ES-I3 (cell line): ENCODE measurements around the gene TPSG1.
"Not testable (repeated sequence)": the region's sequence is repeated elsewhere in the genome, so short reads cannot be mapped to it uniquely, and the experiment has no call there.

ENCODE experiments used
- H3K36me3 ChIP-seq: 2 replicates; pipeline ENCODE4 v1.6.1; 2013; ENCODE audit warnings: mild to moderate bottlenecking, low read length, control low read depth, moderate library complexity; ENCODE audit not compliant: insufficient read depth
- H3K4me1 ChIP-seq: 2 replicates; pipeline ENCODE4 v1.6.1; 2013; ENCODE audit warnings: mild to moderate bottlenecking, control low read depth, low read length; ENCODE audit not compliant: insufficient read depth
- H3K9ac ChIP-seq: 2 replicates; pipeline ENCODE4 v1.6.1; 2013; ENCODE audit warnings: low read depth, mild to moderate bottlenecking, low read length, moderate library complexity
- H3K9me3 ChIP-seq: 2 replicates; pipeline ENCODE4 v1.6.1; 2013; ENCODE audit warnings: mild to moderate bottlenecking, low read length, moderate library complexity; ENCODE audit not compliant: control insufficient read depth, insufficient read depth

Gene TPSG1

DNA sequence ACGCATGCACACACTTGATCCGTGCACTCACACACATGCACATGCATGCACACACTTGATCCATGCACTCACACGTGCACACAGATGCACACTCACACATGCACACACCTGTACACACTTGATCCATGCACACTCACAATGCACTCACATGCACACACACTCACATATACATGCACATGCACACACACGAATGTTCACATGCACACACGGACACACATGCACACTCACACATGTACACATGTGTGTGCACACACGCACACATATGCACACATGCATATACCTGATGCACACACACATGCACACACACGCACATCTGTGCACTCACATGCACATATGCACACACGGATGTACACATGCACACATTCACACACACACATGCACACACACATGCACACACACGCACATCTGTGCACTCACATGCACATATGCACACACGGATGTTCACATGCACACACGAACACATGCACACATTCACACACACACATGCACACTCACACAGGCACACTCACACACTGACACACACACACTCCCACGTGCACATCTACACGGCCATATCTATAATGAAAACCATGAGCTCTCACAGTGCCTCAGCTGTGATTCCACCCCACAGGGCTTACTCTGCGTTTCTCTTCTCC is 23.0 kb upstream of the TPSG1 start:
- not testable (repeated sequence) for H3K9me3 ChIP-seq, H3K4me1 ChIP-seq, H3K36me3 ChIP-seq, H3K9ac ChIP-seq

DNA sequence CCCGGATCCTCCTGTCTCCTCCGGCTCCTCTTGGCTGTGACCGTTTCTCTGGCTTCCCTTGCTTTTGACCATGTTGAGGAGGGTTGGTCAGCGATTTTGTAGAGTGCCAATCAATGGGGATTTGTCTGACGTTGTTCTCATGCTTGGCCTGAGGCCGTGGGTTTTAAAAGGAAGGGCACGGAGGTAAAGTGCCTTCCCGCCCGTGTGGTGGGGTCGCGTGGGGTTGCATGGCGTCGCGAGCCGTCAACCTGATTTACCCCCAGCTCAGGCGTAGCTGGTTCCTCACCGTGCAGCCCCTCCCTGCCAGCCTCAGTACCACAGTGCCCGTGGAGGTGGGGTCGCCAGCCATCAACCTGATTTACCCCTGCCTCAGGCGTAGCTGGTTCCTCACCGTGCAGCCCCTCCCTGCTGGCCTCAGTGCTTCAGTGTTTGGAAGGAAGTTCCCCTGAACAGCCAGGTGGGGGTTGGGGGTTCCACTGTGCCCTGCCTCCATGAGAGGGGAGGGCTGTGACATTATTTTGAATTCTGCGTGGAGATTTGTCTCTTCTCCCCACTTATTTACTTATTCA is 20.5 kb upstream of the TPSG1 start:
- H3K9me3 ChIP-seq, result no peaks in the 10 kb centered on the region
- H3K36me3 ChIP-seq, result no peaks in the 10 kb centered on the region
- H3K4me1 ChIP-seq, result no peaks in the 10 kb centered on the region

DNA sequence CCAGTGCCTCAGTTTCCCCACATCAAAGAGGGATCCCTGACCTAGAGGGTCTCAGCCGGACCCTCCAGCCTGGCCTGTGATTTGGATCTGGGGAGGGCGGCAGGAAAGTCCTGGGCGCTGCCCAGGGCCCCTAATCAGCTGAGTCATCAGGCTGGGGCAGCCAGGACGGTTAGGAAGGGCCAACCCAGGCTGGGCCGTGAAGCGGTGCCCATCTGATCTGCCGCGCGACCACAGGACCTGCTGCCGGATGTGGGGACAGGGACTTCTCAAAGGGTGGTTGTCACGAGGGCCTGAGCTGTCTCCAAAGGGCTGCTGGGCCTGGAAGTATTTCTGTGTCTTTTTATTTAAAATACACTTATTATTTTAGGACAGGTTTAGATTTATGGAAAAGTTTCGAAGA is 19.8 kb upstream of the TPSG1 start:
- no peaks in the 10 kb centered on the region for H3K4me1 ChIP-seq
- no peak overlapping the region for H3K9ac ChIP-seq
- no peaks in the 10 kb centered on the region for H3K9me3 ChIP-seq
- H3K36me3 ChIP-seq, result no peaks in the 10 kb centered on the region

More for the DNA sequence above, 20.5 kb upstream of the TPSG1 start:
- no peak overlapping the region for H3K9ac ChIP-seq

DNA sequence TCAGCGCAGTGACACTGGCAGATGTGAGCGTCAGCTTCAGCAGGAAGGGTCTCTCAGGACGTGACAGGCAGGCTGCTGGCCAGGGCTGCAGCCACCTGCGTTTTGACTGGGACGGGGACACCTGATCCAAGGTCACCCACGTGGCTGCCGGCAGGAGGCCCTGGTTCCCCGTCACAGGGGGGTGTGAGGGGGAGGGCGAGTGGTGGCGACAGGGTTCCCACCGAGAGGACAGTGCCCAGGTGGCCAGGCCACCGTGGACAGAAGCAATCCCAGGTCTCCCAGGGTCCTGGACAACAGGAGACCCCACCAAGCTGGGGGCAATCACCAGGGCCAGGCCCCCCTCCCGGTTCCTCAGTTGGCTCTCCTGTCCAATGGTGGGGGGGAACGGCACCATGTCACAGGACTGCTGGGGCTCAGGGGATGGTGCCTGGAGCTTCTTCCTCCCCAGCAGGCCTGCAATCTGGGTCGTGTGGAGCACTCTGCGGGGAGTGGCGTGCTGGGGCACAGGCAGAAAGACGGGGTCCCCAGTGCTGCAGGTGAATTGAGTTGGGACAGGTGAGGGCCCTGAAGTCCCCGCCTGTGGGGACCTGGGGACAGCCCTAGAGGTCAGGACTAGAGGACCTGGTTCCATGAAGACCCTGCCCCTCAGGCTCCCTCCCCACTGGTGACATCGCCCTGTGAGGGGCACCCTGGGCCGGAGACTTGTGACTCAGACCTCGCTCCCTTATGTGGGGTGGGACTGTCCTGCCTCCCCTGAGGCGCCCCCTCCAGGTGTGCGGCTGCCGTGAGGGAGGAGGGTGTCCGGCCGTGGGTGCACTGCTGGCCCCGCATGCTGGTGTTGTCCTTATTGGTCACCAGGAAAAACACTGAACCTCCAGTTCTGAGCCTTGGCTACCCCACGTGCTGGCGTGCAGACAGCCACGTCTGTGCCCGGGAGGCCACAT is 19.1 kb upstream of the TPSG1 start:
- H3K4me1 ChIP-seq, H3K9me3 ChIP-seq, H3K9ac ChIP-seq, H3K36me3 ChIP-seq: not testable (repeated sequence)

DNA sequence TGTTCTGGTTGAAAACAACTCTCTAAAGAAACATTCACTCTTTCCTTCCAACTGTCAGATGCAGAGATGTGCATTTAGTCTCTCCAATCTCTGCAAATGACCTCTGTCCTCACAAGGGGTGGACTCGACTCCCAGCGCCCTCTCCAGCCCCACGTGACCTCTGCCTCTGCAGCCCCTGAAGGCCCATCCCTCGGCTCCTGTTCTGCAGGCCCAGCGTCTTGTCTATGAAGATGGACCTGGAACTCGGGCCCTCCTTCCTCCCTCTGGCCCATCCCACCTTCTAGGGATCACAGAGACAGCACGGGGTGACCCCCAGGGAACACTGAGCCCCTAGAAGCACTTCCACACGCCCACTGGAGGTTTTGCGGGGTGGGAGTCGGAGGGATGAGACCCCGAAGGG is 18.3 kb upstream of the TPSG1 start:
- H3K36me3 ChIP-seq, H3K4me1 ChIP-seq, H3K9ac ChIP-seq, H3K9me3 ChIP-seq: not testable (repeated sequence)

DNA sequence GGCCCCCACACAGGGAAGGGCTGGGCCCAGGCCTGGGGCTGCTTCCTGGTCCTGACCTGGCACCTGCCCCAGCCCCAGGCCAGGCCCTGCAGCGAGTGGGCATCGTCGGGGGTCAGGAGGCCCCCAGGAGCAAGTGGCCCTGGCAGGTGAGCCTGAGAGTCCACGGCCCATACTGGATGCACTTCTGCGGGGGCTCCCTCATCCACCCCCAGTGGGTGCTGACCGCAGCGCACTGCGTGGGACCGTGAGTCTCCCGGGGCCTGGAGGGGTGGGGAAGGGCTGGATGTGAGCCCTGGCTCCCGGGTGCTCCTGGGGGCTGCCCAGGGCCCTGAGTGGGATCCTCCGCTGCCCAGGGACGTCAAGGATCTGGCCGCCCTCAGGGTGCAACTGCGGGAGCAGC is 16.0 kb upstream of the TPSG1 start:
- not testable (repeated sequence) for H3K9me3 ChIP-seq, H3K36me3 ChIP-seq, H3K9ac ChIP-seq, H3K4me1 ChIP-seq

DNA sequence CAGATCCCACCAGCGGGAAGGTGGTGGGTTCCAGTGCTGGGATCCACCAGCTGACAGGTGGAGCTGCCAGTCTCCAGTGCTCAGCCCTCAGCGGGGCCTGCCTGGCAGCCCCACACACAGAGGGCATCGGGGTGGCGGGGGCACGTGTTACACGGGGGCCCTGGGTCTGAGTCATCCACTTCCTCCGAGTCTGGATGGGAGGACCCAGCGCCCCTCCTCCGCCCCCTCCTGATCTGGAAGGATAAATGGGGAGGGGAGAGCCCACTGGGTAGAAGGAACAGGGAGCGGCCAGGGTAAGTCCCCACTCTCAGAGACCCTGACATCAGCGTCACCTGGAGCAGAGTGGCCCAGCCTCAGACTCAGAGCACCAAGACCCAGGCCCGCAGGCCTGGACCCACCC is 15.4 kb upstream of the TPSG1 start, which contains the start of gene TPSAB1:
TPSAB1 (plus strand) TSS at position 270 of the 400 bp plus-strand sequence. CDS start 234 bp downstream, outside the sequence.
- not testable (repeated sequence) for H3K36me3 ChIP-seq, H3K9ac ChIP-seq, H3K9me3 ChIP-seq, H3K4me1 ChIP-seq

DNA sequence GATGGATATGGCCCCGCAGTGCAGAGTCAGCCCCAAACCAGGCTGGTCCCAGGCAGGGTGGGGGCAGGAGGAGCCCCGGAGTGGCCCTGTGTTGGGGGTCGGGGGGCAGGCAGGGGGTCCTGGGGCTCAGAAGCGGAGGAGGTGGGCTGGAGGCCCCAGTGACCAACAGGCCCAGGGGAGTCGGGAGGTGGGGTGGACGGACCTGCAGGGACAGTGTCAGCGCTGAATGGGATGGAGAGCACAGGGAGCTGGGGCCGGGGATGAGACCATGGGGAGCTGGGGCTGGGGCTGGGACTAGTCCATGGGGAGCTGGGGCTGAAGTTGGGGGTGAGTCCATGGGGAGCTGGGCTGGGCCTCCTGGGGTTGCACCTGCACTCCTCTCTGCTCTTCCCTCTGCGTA is 14.5 kb upstream of the TPSG1 start:
- H3K9me3 ChIP-seq, H3K4me1 ChIP-seq, H3K36me3 ChIP-seq, H3K9ac ChIP-seq: not testable (repeated sequence)

DNA sequence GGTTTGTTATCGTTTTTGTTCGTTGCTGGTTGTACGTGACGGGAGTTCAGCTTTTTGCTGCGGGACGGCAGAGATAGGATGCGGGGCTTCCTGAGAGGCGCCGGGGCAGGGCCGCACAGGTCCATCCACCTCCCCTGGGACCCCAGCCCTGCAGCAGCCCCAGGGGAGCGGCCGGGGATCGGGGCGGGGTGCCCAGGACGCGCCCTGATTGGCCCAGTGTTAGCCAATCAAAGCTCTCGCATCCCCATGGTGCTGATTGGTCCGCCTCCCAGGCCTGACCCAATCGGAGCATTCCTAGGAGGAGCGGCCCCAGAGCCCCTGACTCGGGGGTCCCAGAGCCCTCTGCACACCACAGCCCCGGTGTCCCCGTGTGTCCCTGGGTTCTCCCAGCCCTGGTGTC is 13.8 kb upstream of the TPSG1 start:
- not testable (repeated sequence) for H3K9ac ChIP-seq, H3K4me1 ChIP-seq, H3K9me3 ChIP-seq, H3K36me3 ChIP-seq

DNA sequence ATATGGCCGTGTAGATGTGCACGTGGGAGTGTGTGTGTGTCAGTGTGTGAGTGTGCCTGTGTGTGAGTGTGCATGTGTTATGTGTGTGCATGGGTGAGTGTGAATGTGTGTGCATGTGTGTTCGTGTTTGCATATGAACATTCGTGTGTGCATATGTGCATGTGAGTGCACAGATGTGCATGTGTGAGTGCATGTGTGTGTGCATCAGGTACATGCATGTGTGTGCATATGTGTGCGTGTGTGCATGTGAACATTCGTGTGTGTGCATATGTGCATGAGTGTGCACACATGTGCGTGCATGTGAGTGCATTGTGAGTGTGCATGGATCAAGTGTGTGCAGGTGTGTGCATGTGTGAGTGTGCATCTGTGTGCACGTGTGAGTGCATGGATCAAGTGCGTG is 12.9 kb upstream of the TPSG1 start:
- no peaks in the 10 kb centered on the region for H3K36me3 ChIP-seq
- H3K4me1 ChIP-seq, result no peaks in the 10 kb centered on the region
- no peaks in the 10 kb centered on the region for H3K9me3 ChIP-seq
- H3K9ac ChIP-seq, result no peak overlapping the region

DNA sequence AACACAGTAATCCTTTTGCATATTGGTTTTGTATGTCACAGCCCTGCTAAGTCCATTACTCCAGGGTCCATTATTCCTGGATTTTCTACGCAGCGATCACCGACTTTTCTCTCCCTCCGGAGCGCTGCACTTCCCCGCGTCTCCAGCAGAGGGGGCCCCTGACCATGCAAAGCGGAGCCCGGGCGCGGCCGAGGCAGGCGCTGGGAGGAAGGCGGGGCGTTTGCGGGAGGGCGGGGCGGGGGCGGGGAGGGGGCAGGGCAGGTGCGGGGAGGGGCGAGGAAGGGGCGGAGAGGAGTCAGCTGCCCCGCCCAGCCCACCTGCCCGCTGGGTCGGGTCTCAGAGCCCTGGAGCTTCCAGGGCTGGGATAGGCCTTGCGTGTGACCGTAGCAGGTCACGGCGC is 11.6 kb upstream of the TPSG1 start:
- H3K9ac ChIP-seq, H3K4me1 ChIP-seq, H3K9me3 ChIP-seq, H3K36me3 ChIP-seq: not testable (repeated sequence)

DNA sequence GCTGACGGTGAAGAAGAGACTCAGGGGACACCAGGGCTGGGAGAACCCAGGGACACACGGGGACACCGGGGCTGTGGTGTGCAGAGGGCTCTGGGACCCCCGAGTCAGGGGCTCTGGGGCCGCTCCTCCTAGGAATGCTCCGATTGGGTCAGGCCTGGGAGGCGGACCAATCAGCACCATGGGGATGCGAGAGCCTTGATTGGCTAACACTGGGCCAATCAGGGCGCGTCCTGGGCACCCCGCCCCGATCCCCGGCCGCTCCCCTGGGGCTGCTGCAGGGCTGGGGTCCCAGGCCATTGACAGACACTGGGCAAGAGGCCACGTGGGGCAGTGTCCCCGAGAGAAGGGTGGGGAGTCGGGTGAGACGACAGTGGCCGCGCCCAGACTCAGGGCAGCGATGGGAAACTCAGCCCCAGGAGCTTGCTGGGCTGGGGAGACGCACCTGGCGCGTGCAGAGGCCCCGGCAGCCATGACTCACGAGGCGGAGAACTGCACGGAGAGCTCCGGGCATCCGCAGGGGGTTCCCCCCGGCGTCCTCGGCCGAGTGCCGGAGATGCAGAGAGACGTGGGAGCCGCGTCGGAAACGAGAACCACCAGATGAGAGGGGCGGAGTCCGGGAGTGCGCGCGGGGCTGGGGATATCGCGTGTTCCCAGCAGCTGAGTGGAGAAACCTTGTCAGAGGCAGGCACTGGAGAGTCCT is 7.1 kb upstream of the TPSG1 start:
- not testable (repeated sequence) for H3K9me3 ChIP-seq, H3K36me3 ChIP-seq, H3K4me1 ChIP-seq, H3K9ac ChIP-seq

DNA sequence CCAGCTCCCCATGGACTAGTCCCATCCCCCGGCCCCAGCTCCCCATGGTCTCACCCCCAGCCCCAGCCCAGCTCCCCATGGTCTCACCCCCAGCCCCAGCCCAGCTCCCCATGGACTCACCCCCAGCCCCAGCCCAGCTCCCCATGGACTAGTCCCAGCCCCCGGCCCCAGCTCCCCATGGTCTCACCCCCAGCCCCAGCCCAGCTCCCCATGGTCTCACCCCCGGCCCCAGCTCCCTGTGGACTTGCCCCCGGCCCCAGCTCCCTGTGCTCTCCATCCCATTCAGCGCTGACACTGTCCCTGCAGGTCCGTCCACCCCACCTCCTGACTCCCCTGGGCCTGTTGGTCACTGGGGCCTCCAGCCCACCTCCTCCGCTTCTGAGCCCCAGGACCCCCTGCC is 6.2 kb upstream of the TPSG1 start:
- H3K9me3 ChIP-seq, H3K9ac ChIP-seq, H3K36me3 ChIP-seq, H3K4me1 ChIP-seq: not testable (repeated sequence)

DNA sequence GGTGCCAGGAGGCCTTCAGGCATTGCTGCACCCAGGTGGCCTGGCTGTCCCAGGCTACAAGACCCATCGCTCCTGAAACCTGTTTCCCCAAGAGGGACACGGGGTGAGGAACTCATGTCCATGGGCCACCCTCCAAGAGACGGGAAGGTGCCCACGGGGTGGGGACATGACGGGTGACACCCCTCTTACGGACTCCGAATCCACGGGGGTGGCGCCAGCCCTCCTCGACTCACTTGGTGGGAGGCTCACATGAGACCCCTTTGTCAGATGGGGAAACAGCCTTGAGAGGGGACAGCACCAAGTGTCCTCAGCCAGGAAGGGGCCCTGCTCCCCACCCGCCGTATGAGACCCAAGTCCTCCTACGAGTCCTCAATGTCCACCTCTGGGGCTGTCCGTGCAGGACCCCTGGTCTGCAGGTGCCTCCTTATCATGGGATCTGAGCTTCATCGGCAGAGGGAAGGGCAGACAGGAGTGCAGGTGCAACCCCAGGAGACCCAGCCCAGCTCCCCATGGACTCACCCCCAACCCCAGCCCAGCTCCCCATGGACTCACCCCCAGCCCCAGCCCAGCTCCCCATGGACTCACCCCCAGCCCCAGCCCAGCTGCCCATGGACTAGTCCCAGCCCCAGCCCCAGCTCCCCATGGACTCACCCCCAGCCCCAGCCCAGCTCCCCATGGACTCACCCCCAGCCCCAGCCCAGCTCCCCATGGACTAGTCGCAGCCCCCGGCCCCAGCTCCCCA is 5.6 kb upstream of the TPSG1 start:
- H3K4me1 ChIP-seq, H3K9ac ChIP-seq, H3K9me3 ChIP-seq, H3K36me3 ChIP-seq: not testable (repeated sequence)
